HL-60 (cell line): ENCODE data around the gene ADGRB2.

Experiments used
- CTCF ChIP-seq: IDR thresholded peaks from one replicate; pipeline ENCODE4 v1.5.1; 2011; ENCODE audit warnings: low read length, control low read depth, inconsistent platforms; ENCODE audit not compliant: insufficient read depth
- POLR2AphosphoS5 ChIP-seq: IDR thresholded peaks from 2 replicates; pipeline ENCODE4 v1.6.1; 2012; ENCODE audit warnings: low read depth
- REST ChIP-seq: IDR thresholded peaks from 2 replicates; pipeline ENCODE4 v1.6.1; 2012; ENCODE audit warnings: low read depth; ENCODE audit not compliant: insufficient replicate concordance
- SPI1 ChIP-seq: IDR thresholded peaks from 2 replicates; pipeline ENCODE4 v1.6.1; 2012; ENCODE audit warnings: low read depth, mild to moderate bottlenecking, borderline replicate concordance

GRCh38 chr1:31730336-31731048 lies 33.6 kb downstream of the ADGRB2 start:
- no peak for TF ChIP-seq CTCF
- no peak for TF ChIP-seq POLR2AphosphoS5
- TF ChIP-seq SPI1, result no peak
- TF ChIP-seq REST, result no peak
